T-helper 2 cell treated with Interferon-gamma antibody and Interleukin-4, amounts not matched to agents 5 μg/mL and 100 μg/mL, for 36 hours (primary cell): ENCODE data around the gene CHTF8.

Experiments
- DNase-seq: peaks from one replicate; pipeline ENCODE4 v3.0.0; 2021; ENCODE audit warnings: low spot score
- H3K27ac Mint-ChIP-seq: one replicate; pipeline ENCODE4 v1.8.0; 2021; ENCODE audit warnings: mild to moderate bottlenecking, mixed read lengths
- H3K27me3 Mint-ChIP-seq: one replicate; pipeline ENCODE4 v1.8.0; 2021; ENCODE audit warnings: low read depth, mixed read lengths
- H3K36me3 Mint-ChIP-seq: one replicate; pipeline ENCODE4 v1.8.0; 2021; ENCODE audit warnings: low read depth, mixed read lengths
- H3K4me1 Mint-ChIP-seq: one replicate; pipeline ENCODE4 v1.8.0; 2021; ENCODE audit warnings: low read depth, mixed read lengths
- H3K4me3 Mint-ChIP-seq: one replicate; pipeline ENCODE4 v1.8.0; 2022; ENCODE audit warnings: mild to moderate bottlenecking, moderate library complexity, mixed read lengths
- H3K9me3 Mint-ChIP-seq: one replicate; pipeline ENCODE4 v1.8.0; 2021; ENCODE audit warnings: mixed read lengths

Gene CHTF8, protein sequence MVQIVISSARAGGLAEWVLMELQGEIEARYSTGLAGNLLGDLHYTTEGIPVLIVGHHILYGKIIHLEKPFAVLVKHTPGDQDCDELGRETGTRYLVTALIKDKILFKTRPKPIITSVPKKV

DNA sequence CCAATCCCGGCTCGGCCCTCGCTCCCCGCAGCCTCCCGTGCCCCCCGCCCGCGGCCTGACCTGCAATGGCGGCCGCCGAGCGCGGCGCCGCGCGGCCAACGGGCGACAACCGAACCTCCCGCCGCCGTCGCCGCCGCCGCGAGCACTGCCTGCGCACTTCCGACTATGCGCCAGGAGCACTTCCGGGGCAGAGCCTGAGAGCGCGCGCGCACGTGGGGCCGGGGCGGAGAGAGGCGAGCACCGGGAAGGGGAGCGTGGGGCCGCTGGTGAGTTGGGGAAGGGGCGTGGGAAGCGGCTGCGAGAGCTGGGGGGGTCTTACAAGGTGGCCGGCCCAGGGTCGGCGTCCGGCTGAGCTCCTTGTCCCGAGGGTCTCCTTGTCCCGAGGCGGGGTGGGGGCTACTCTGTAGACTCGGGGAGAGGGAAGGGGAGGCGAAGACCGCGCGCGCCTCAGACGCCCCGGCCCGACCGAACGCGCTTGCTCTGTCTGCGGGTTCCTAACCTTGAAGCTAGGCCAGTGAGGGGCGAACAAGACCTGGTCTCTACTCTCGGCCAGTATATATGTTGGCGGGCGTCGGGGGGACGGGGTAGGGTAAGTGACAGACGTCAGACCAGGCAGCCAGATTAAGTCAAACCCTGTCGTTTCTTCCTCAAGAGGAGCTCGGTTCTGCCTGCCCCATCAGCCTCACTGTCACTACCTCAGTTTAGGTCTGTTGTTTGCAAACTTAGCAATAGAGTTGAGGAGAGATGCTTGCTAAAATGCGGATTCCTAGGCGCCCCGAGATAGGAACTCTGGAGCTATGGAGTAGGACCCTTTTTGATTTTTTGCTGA, at the start of gene CHTF8, which contains the start of gene UTP4:
Gene CHTF8, minus strand, starts transcription at position 165 of the 829 bp plus-strand sequence. CDS start 11,130 bp downstream, outside the sequence.
Gene UTP4, plus strand, starts transcription at position 226 of the 829 bp plus-strand sequence. CDS start 811 bp downstream, outside the sequence.
- Mint-ChIP-seq H3K4me1 (peaks cover 39% of the 10 kb centered on the region), H3K36me3 (peaks cover 37% of the 10 kb centered on the region), H3K27me3 (no peaks in the 10 kb centered on the region), H3K9me3 (no peaks in the 10 kb centered on the region), H3K27ac (peak within 1 kb of the TSS; percentile 91), H3K4me3 (peak within 1 kb of the TSS; percentile 96)
- DNase-seq: peak; percentile 89

DNA sequence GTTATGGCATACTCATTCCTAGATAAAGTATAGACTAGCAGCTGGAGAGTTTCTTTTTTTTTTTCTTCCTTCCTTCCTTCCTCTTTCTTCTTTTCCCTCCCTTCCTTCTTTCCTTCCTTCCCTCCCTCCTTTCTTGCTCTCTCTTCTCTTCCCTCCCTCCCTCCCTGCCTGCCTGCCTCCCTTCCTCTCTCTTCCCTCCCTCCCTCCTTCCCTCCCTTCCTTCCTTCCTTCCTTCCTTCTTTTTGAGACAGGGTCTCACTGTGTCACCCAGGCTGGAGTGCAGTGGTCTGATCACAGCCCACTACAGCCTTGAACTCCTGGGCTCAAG, 47.6 kb upstream of the CHTF8 start:
- H3K9me3 Mint-ChIP-seq: no peaks in the 10 kb centered on the region
- H3K27me3 Mint-ChIP-seq: no peaks in the 10 kb centered on the region
- peaks cover 5% of the 10 kb centered on the region for H3K36me3 Mint-ChIP-seq
- peaks cover 5% of the 10 kb centered on the region for H3K4me1 Mint-ChIP-seq
- no peak overlapping the region for H3K27ac Mint-ChIP-seq
- DNase-seq: no peak
- no peak overlapping the region for H3K4me3 Mint-ChIP-seq

DNA sequence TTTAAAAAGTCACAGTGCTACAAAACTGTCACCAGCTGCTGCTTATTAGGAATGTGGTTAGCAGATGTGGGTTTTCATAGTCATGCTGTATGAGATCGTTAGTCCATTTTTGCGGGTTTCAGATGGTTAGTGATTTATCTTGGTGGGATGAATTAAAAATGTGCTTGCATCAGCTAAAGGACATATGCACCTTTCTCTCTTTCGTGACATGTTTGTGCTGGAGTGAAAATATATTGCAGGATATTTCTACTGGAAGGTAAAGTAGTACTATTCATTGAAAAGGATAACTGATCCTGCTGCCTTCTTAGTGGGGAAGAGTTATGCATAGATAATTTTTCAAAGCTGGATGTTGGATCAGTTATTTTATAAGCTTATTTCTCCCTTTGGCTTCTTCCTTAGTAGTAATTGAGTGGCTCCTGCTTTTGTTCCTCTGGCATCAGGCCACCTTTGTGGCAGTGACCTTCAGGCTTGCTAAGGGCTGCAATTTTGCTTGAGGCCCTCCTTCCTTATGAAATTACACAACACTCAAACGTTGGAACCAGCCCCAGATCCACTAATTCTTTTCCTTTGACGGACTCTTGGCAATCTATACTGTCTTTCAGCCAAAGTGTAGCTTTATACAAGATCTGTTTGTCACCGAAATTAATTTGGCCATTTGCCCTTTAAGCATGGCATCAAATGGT, 47.1 kb upstream of the CHTF8 start:
- no peaks in the 10 kb centered on the region for H3K27me3 Mint-ChIP-seq
- H3K36me3 Mint-ChIP-seq: peaks cover 5% of the 10 kb centered on the region
- no peak for DNase-seq
- peaks cover 3% of the 10 kb centered on the region for H3K4me1 Mint-ChIP-seq
- H3K4me3 Mint-ChIP-seq: no peak overlapping the region
- no peak overlapping the region for H3K27ac Mint-ChIP-seq
- no peaks in the 10 kb centered on the region for H3K9me3 Mint-ChIP-seq

DNA sequence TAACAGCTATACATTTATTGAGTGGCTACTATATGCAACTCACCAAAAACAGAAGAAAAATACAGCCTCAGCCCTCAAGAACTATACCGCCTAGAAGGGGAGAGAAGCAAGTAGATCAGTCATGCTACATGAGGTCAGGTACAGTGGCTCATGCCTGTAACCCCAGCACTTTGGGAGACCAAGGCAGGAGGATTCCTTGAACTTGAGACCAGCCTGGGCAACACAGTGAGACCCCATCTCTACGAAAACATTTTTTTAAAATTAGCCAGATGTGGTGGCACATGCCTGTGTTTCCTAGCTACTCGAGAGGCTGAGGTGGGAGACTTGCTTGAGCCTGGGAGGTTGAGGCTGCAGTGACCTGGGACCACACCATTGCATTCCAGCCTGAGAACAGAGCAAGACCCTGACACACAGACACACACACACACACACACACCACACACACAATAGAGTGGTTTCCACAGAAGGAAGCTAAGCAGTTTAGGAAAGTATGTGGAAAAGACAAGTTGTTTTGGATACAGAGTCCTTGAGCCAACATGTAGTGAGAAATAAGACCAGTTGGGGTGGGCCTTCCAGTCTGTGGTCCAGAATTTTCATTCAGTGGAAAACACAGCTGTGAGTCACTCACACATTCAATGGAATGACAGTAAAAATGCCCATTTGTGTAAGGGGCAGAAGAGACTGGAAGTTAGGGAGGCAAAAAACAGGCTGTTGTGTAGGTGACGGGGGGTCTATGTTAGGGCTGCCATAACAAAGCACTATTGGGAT, 43.8 kb upstream of the CHTF8 start:
- Mint-ChIP-seq H3K27me3 (no peaks in the 10 kb centered on the region), H3K36me3 (peaks cover 10% of the 10 kb centered on the region), H3K27ac (no peak overlapping the region), H3K4me3 (no peak overlapping the region), H3K9me3 (no peaks in the 10 kb centered on the region), H3K4me1 (peaks cover 7% of the 10 kb centered on the region)
- DNase-seq: no peak

DNA sequence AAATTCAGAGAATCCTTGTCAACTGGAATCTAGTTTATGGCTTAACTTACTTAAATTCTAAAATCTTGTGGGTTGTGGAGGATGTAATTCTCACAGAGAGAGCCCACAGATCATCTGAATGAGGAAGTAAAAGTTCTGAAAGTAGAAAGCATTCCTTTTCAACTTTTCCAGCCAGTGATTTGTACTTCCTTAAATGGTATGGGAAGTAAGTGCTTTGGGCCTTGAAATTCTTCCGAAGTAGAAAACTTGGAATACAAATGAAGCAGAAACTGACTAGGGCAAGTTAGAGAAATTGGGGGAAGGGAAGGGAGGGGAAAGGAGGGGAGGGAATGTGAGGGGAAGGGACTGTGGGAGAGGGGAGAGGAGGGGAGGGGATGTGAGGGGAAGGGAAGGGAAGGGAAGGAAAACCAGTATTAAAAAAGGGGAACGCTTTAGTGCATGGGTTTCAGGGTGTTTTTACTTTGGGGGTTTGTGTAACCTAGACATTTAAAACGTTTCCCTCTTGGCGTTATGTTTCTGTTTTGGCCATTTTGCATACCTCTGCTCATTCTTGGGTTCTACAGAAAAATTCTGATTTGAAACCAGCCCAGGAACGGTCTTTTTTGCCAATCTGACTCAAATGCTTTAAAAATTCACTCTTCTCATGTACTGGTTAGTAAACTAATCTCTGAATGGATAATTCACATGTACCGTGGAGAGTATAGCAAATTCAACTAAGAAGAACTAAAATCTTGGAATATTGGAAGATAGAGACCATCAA, 39.1 kb upstream of the CHTF8 start:
- Mint-ChIP-seq H3K4me3 (no peak overlapping the region), H3K36me3 (peaks cover 39% of the 10 kb centered on the region), H3K4me1 (peaks cover 25% of the 10 kb centered on the region), H3K27me3 (no peaks in the 10 kb centered on the region), H3K9me3 (no peaks in the 10 kb centered on the region), H3K27ac (no peak overlapping the region)
- DNase-seq: no peak

DNA sequence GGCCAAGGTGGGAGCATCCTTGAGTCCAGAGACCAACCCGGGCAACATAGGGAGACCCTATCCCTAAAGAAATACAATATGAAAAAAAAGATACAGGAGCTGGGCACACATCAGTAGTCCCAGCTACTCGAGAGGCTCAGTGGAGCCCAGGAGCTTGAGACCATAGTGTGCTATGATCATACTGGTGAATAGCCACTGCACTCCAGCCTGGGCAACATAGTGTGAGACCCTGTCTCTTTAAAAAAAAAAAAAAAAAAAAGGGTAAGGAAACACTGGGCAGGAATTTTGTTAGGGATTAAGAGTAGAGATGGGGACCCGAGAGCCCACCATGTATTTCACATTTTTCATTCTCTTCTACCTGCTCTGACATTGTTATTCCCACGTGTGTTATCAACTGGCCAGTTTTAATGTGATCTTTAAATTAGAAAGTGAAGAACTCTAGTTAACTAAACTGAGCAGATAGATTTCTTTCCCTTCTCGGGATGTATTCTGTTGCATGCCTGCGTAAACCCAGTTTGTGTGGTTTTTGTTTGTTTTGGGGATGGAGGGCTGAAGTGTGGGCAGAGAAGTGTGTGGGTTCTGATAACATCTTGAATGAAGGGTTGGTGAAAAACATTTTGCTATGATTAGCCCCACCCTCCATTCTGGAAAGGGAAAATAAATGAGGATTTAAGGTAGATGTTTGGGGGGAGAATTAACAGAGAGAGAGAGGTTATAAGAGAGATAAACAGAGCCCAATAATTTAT, 37.4 kb upstream of the CHTF8 start:
- no peak for DNase-seq
- peaks cover 36% of the 10 kb centered on the region for H3K4me1 Mint-ChIP-seq
- H3K27ac Mint-ChIP-seq: peak overlapping the region; percentile 6
- no peak overlapping the region for H3K4me3 Mint-ChIP-seq
- H3K9me3 Mint-ChIP-seq: no peaks in the 10 kb centered on the region
- peaks cover 47% of the 10 kb centered on the region for H3K36me3 Mint-ChIP-seq
- no peaks in the 10 kb centered on the region for H3K27me3 Mint-ChIP-seq

DNA sequence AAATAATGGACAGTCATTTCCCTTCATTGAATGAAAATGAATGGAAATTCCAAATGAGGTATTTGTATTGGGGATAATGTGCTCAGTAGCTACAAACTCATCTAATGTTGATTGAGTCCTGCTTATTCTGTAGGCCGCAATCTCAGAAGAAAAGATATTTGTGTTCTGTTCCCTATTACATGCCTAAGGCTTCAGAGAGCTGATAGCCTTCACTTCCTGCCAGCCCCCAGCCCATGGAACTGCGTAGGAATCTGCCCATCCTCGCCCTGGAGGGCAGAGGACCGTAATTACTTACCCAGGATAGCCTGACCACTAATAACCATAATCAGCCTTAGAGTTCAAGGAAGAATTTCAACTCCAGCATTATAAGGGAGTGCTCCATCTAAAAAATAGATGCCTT, 36.7 kb upstream of the CHTF8 start:
- Mint-ChIP-seq H3K4me3 (no peak overlapping the region), H3K9me3 (no peaks in the 10 kb centered on the region), H3K4me1 (peaks cover 36% of the 10 kb centered on the region), H3K27me3 (no peaks in the 10 kb centered on the region), H3K27ac (no peak overlapping the region), H3K36me3 (peaks cover 49% of the 10 kb centered on the region)
- DNase-seq: no peak

DNA sequence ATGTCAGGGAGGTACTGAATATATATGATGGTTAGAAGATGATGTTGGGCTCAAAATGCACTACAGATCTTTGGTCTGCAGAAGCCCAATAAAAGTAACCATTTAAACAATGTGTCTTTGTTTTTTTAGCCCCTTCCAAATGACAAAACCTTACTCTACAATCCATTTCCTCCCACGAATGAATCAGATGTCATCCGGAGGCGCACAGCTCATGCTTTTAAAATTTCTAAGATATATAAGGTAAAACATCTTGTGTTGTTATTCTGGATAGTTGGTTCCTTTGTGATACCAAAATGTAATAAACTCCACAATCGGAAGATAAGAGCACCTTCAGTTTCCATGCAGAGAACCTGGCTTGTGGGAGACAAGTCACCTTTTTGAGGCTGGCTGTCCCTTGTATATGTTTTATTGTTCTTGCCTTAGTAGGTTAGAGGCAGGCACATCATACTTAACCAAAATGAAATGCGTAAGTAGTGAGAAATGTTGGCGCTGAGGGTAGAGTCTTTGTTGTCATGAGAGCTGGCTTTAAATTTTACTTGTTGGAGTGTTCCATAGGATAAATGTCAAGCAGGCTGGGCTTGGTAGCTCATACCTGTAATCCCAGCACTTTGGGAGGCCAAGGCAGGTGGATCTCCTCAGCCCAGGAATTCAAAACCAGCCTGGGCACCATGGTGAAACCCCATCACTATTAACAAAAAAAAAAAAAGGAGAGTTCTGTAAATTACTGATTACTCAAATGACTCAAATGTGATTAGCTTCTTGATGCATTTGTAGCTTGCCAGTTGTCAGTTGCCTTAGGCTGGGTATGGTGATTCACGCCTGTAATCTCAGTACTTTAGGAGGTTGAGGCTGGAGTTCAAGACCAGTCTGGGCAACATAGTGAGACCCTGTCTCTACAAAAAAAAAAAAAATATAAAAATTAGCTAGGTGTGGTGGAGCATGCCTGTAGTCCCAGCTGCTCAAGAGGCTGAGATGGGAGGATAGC, 34.9 kb upstream of the CHTF8 start:
- peak overlapping the region; percentile 74 for H3K27ac Mint-ChIP-seq
- peaks cover 32% of the 10 kb centered on the region for H3K4me1 Mint-ChIP-seq
- H3K9me3 Mint-ChIP-seq: no peaks in the 10 kb centered on the region
- H3K4me3 Mint-ChIP-seq: peak overlapping the region; percentile 42
- no peaks in the 10 kb centered on the region for H3K27me3 Mint-ChIP-seq
- peaks cover 55% of the 10 kb centered on the region for H3K36me3 Mint-ChIP-seq
- DNase-seq: no peak

DNA sequence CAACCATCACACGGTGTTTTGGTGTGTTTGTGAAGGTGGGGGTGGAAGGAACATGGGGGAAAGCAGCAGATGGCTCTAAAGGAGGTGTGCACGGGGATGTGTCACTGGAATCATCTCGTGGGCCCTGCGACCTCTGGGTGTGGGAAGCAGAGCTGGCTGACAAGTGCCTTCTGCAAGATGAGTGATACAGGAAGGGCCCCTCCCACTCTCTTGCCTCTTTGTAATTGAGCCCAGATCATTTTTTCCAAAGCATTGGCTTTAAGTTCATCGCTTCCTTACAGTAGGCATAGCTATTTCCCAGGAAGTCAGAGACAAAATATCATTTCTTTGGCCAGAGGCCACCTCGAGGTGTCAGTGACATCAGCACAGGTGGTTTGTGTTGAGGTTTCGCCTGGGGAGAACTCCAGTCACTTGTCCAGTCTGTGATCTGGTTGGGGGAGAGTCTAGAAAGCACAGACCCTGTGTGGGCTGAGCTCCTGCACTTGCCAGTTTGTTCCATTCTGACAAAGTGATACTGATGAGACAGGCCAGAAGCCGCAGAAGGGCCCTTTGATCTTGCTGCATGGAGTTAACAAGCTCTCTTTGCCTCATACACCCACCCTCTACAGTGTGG, 33.9 kb upstream of the CHTF8 start:
- peak; percentile 87 for DNase-seq
- no peaks in the 10 kb centered on the region for H3K9me3 Mint-ChIP-seq
- peak overlapping the region; percentile 74 for H3K27ac Mint-ChIP-seq
- H3K4me1 Mint-ChIP-seq: peaks cover 32% of the 10 kb centered on the region
- H3K27me3 Mint-ChIP-seq: no peaks in the 10 kb centered on the region
- peaks cover 56% of the 10 kb centered on the region for H3K36me3 Mint-ChIP-seq
- H3K4me3 Mint-ChIP-seq: peak overlapping the region; percentile 42

DNA sequence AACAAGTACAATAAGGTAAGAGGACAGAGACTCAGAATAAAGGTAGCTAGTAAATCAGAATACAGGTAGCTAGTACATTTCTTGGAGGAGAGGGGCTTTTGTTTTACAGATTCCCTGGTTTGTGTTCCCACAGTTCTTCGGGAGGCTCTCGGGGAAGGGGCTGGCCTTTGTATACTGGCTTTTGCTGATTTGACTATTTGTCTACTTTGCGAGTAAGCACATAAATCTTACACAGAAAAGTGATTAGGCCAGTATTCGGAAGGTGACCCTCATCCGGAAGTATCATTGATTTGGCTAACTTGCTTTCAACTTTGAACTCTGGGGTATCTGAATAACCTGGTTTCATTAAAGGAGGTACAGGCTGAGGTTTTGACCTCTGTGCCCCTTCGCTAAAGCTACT, 33.2 kb upstream of the CHTF8 start:
- peaks cover 30% of the 10 kb centered on the region for H3K4me1 Mint-ChIP-seq
- no peak for DNase-seq
- H3K4me3 Mint-ChIP-seq: peak overlapping the region; percentile 42

DNA sequence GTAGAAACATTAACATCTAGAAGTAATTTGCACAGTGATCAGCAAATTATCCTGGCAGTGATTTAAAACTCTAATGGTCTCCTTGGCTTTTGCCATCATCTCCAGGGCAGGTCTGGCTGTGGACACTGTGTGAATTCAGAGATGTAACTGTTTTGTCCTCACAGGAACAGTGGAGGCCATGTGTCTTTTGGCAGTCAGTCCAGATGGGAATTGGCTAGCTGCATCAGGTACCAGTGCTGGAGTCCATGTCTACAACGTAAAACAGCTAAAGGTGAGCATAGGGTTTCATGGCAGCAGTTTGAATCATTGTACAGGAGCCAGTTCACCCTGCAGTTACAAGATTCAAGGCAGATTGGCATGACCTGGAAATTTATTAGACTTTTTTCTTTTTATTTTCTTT, 27.8 kb upstream of the CHTF8 start:
- Mint-ChIP-seq H3K9me3 (no peaks in the 10 kb centered on the region), H3K27me3 (no peaks in the 10 kb centered on the region), H3K27ac (no peak overlapping the region), H3K4me1 (peaks cover 5% of the 10 kb centered on the region), H3K4me3 (no peak overlapping the region), H3K36me3 (peaks cover 55% of the 10 kb centered on the region)
- no peak for DNase-seq

More for the DNA sequence above, 33.2 kb upstream of the CHTF8 start:
- Mint-ChIP-seq H3K27me3 (no peaks in the 10 kb centered on the region), H3K36me3 (peaks cover 57% of the 10 kb centered on the region), H3K9me3 (no peaks in the 10 kb centered on the region), H3K27ac (no peak overlapping the region)
